ENCODE results near the gene ICA1.
A peak's percentile ranks its signal among the peaks of the same experiment; 100 is the strongest.

GRCh38 chr7:8296362-8296659 is 34.3 kb upstream of the ICA1 start:
- peak in 3 of 11 experiments; percentile 1 to 41 (median 10) for TF ChIP-seq CTCF (IDR thresholded peaks at IDR 0.05 in 8 of 11, conservative IDR thresholded peaks at IDR 0.05 in 3 of 11)
- no peak for TF ChIP-seq POLR2AphosphoS5 (IDR thresholded peaks at IDR 0.05)
- no peak for TF ChIP-seq POLR2A (IDR thresholded peaks at IDR 0.05)

Data from spleen (tissue), 7 donors.